OCI-LY1 (cell line): Measurements from ENCODE around the gene POLE3.
"Not testable (repeated sequence)": the region's sequence is repeated elsewhere in the genome, so short reads cannot be mapped to it uniquely, and the experiment has no call there.

Source experiments
- H2AFZ ChIP-seq: fragments of 200-600 bp; sonication (generic), shearing (Covaris generic); 2 replicates; pipeline ENCODE4 v1.6.0; 2014; ENCODE audit warnings: antibody characterized with exemption, mild to moderate bottlenecking, low read length
- H3F3A ChIP-seq: fragments of 200-600 bp; sonication (generic), shearing (Covaris generic); 2 replicates; pipeline ENCODE4 v1.6.0; 2014; ENCODE audit warnings: mild to moderate bottlenecking, antibody characterized with exemption, low read length, moderate library complexity; ENCODE audit not compliant: insufficient read depth
- H3K27ac ChIP-seq: fragments of 200-600 bp; sonication (generic); 2 replicates; pipeline ENCODE4 v1.5.1; 2014; ENCODE audit warnings: low read length, mixed run types, mild to moderate bottlenecking, low read depth; ENCODE audit not compliant: poor library complexity, severe bottlenecking
- H3K27me3 ChIP-seq: fragments of 200-600 bp; sonication (generic); 2 replicates; pipeline ENCODE4 v1.6.0; 2014; ENCODE audit warnings: antibody characterized with exemption, mild to moderate bottlenecking, low read length, moderate library complexity; ENCODE audit not compliant: insufficient read depth
- H3K36me3 ChIP-seq: fragments of 200-600 bp; sonication (generic); 2 replicates; pipeline ENCODE4 v1.6.1; 2014; ENCODE audit warnings: mild to moderate bottlenecking, antibody characterized with exemption, low read length, moderate library complexity, mixed read lengths; ENCODE audit not compliant: insufficient read depth
- H3K4me1 ChIP-seq: fragments of 200-600 bp; sonication (generic); 2 replicates; pipeline ENCODE4 v1.5.1; 2014; ENCODE audit warnings: mild to moderate bottlenecking, low read length, moderate library complexity; ENCODE audit not compliant: insufficient read depth, severe bottlenecking
- H3K4me2 ChIP-seq: fragments of 200-600 bp; sonication (generic), shearing (Covaris generic); 2 replicates; pipeline ENCODE4 v1.6.1; 2014; ENCODE audit warnings: low read length
- H3K4me3 ChIP-seq: fragments of 200-600 bp; sonication (generic); 2 replicates; pipeline ENCODE4 v1.5.1; 2014; ENCODE audit warnings: low read length, low read depth, mild to moderate bottlenecking, mixed read lengths; ENCODE audit not compliant: poor library complexity, severe bottlenecking
- H3K79me2 ChIP-seq: fragments of 200-600 bp; shearing (Covaris generic); 2 replicates; pipeline ENCODE4 v1.6.1; 2016; ENCODE audit warnings: mixed run types, low read length, mixed read lengths; ENCODE audit not compliant: insufficient read depth
- H3K9ac ChIP-seq: fragments of 200-600 bp; sonication (generic), shearing (Covaris generic); 2 replicates; pipeline ENCODE4 v1.6.1; 2014; ENCODE audit warnings: mild to moderate bottlenecking, low read length, mixed read lengths
- H3K9me2 ChIP-seq: fragments of 200-600 bp; sonication (generic), shearing (Covaris generic); 2 replicates; pipeline ENCODE4 v1.6.1; 2014; ENCODE audit warnings: low read depth, mild to moderate bottlenecking, low read length, mixed read lengths
- H3K9me3 ChIP-seq: fragments of 200-600 bp; shearing (Covaris generic); 2 replicates; pipeline ENCODE4 v1.6.1; 2014; ENCODE audit warnings: low read length, mixed read lengths
- H4K20me1 ChIP-seq: fragments of 200-600 bp; sonication (generic), shearing (Covaris generic); 2 replicates; pipeline ENCODE4 v1.6.0; 2016; ENCODE audit warnings: mild to moderate bottlenecking, low read length; ENCODE audit not compliant: insufficient read depth
- EZH2 ChIP-seq: fragments of 200-600 bp; sonication (generic), shearing (Covaris generic); IDR thresholded peaks from 2 replicates; pipeline ENCODE4 v1.8.0; 2017; ENCODE audit warnings: borderline replicate concordance, mixed run types, mild to moderate bottlenecking, antibody characterized with exemption, low read length, moderate library complexity, mixed read lengths
- TF ChIP-seq, protein P1 (sequence below): fragments of 200-600 bp; sonication (generic), shearing (Covaris generic); IDR thresholded peaks from 2 replicates; pipeline ENCODE4 v1.5.1; 2017; ENCODE audit warnings: mild to moderate bottlenecking, antibody characterized with exemption, low read length, moderate library complexity, mixed read lengths

Gene POLE3

DNA sequence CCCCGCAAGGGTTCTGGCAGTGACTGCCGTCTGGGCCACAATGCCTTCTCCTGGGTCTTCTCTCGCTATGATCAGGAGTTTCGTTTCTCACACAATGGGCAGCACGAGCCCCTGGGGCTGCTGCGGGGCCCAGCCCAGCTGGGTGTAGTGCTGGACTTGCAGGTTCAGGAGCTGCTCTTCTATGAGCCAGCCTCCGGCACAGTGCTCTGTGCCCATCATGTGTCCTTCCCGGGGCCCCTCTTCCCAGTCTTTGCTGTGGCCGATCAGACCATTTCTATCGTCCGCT lies 40.7 kb downstream of the POLE3 start:
- no peak for TF ChIP-seq EZH2
- TF ChIP-seq, protein P1, sequence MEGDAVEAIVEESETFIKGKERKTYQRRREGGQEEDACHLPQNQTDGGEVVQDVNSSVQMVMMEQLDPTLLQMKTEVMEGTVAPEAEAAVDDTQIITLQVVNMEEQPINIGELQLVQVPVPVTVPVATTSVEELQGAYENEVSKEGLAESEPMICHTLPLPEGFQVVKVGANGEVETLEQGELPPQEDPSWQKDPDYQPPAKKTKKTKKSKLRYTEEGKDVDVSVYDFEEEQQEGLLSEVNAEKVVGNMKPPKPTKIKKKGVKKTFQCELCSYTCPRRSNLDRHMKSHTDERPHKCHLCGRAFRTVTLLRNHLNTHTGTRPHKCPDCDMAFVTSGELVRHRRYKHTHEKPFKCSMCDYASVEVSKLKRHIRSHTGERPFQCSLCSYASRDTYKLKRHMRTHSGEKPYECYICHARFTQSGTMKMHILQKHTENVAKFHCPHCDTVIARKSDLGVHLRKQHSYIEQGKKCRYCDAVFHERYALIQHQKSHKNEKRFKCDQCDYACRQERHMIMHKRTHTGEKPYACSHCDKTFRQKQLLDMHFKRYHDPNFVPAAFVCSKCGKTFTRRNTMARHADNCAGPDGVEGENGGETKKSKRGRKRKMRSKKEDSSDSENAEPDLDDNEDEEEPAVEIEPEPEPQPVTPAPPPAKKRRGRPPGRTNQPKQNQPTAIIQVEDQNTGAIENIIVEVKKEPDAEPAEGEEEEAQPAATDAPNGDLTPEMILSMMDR, result no peak
- no peaks in the 10 kb centered on the region for H3K79me2 ChIP-seq
- H3K27me3 ChIP-seq, result no peaks in the 10 kb centered on the region
- H3K4me3 ChIP-seq, result no peak overlapping the region
- no peak overlapping the region for H2AFZ ChIP-seq
- H3K4me1 ChIP-seq, result no peaks in the 10 kb centered on the region
- H4K20me1 ChIP-seq, result no peaks in the 10 kb centered on the region
- no peak overlapping the region for H3K27ac ChIP-seq
- H3K36me3 ChIP-seq, result peaks cover 28% of the 10 kb centered on the region
- no peak overlapping the region for H3K4me2 ChIP-seq
- H3F3A ChIP-seq, result no peaks in the 10 kb centered on the region
- no peaks in the 10 kb centered on the region for H3K9me3 ChIP-seq
- no peaks in the 10 kb centered on the region for H3K9me2 ChIP-seq
- H3K9ac ChIP-seq, result no peak overlapping the region

DNA sequence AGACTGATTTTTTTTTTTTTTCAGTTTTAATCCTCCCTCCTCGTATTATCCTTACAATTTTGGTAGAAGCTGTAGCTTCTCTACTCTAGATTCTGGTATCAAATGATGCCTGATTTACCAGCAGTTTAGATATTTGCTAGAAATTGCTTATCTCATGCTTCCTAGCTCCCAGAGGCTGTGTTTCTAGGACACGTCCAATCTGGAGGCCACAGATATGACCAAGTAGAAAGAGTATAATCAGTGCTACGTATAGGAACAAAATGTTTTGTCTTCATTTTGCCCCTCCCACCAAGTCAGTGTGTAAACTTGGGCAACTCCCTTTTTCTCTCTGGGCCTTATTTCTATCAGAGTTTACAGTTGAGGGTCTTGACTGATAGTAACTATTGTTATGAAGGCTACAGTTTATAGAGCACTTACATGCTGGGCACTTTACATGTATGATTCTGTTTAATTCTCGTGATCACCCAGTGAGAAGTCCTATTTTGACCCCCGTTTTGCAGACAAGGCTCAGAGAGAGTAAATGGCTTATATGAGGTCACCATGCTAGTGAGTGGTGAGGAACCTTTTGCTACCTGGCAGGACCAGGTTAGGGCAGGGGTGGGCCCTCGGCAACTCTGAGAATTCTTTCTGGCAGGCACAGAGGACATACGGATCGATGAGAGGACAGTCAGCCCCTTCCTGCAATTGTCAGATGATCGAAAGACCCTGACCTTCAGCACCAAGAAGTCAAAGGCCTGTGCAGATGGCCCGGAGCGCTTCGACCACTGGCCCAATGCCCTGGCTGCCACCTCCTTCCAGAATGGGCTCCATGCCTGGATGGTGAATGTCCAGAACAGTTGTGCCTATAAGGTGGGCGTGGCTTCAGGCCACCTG lies 41.3 kb downstream of the POLE3 start:
- Histone ChIP-seq H2AFZ (no peak overlapping the region), H3K9me2 (no peaks in the 10 kb centered on the region), H3K36me3 (peaks cover 25% of the 10 kb centered on the region), H3K9me3 (no peaks in the 10 kb centered on the region), H3K27me3 (no peaks in the 10 kb centered on the region), H3K79me2 (no peaks in the 10 kb centered on the region), H3F3A (no peaks in the 10 kb centered on the region), H3K4me3 (no peak overlapping the region), H4K20me1 (no peaks in the 10 kb centered on the region), H3K9ac (no peak overlapping the region), H3K27ac (no peak overlapping the region), H3K4me2 (no peak overlapping the region), H3K4me1 (no peaks in the 10 kb centered on the region)
- TF ChIP-seq, protein P1, result no peak
- no peak for TF ChIP-seq EZH2

DNA sequence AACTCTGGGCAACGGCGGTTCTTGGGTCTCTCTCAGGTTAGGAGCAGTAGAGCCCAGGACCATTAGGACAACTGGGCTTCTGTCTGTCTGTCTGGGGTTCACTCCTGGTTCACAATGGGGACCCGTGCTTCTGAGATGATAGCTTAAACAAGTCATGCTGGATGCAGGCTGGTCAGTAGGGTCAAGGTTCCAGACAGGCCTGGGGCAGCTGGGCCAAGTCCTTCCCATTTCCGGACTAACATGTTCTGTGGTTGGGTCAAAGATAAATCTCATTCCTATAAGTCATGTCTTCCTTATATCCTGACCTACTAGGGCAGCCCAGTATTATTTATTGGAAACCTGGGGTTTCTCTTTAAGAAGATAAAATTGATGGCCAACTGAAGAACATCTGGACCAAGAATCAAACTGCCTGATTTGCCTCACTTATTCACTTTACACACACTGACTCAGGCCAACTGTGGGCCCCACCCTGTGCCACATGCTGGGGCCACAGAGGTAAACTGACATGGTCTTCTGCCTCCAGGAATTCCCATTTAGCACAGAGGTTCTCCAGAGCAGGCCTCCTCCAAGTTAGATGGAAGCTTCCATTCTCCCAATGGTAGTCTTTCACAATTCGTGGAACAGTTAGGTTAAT lies 42.0 kb downstream of the POLE3 start:
- Histone ChIP-seq H3K79me2 (no peaks in the 10 kb centered on the region), H2AFZ (no peak overlapping the region), H3K36me3 (peaks cover 18% of the 10 kb centered on the region), H3K4me1 (no peaks in the 10 kb centered on the region), H3K9me3 (no peaks in the 10 kb centered on the region), H3K27ac (no peak overlapping the region), H3K4me3 (no peak overlapping the region), H4K20me1 (no peaks in the 10 kb centered on the region), H3K27me3 (no peaks in the 10 kb centered on the region), H3F3A (no peaks in the 10 kb centered on the region), H3K4me2 (no peak overlapping the region), H3K9me2 (no peaks in the 10 kb centered on the region), H3K9ac (no peak overlapping the region)
- no peak for TF ChIP-seq EZH2
- TF ChIP-seq, protein P1, result no peak

DNA sequence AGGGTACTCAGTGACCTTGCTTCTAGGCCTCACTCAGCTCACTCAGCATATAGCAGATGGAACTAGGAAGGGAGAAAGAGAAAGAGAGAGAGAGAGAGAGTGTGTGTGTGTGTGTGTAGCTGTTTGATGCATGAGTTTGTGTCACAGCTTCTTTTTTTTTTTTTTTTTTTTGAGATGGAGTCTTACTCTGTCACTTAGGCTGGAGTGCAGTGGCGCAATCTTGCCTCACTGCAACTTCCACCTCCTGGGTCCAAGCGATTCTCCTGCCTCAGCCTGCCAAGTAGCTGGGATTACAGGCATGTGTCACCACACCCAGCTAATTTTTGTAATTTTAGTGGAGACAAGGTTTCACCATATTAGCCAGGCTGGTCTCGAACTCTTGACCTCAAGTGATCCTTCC lies 44.8 kb downstream of the POLE3 start:
- H3K4me1 ChIP-seq, H3K27me3 ChIP-seq, H3F3A ChIP-seq, H3K9me3 ChIP-seq, H2AFZ ChIP-seq, H3K79me2 ChIP-seq, H3K36me3 ChIP-seq, H3K27ac ChIP-seq, H3K4me2 ChIP-seq, H3K9ac ChIP-seq, H3K9me2 ChIP-seq, H4K20me1 ChIP-seq, H3K4me3 ChIP-seq: not testable (repeated sequence)
